GM19372 (cell line): Measurements from ENCODE around the gene SERPINA4.

ENCODE experiments used
- ATAC-seq: cut with Tn5 transposase; IDR thresholded peaks from one replicate; pipeline ENCODE4 v1.9.1; 2021; ENCODE audit warnings: mild to moderate bottlenecking, low read depth, moderate library complexity; ENCODE audit not compliant: unreplicated experiment

The SERPINA4 gene

DNA sequence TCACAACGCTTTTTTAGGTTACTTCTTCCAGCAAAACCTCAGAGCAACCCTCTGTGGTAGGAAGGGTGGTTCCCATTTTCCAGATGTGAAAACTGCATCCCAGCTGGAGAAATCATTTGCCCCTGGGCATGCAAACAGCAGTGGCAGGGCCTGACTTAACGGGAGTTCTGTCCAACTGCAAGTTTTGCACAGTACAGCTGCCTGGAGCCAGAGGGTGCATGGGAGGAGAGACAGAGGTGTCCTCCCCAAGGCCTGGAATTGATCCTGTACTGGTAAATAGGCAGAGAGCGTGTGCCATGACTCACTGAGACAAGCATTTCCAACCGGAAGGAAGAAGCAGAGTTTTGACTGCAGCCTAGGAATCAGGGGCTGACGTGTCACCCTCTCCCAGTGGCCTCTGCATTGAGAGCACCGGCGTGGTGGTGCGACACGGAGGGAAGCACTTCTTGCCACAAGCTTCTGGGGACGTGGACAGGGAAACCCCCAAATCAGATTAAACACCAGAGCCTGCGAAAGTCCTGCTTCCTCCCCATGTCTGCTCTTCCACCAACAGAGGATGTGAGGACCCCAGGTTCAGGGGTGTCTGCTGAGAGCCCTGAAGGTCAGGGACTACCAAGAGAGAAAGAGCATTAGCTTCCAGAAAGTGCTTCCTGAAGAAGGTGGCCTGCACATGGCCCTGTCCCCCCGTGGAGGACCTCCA is 19.0 kb upstream of the SERPINA4 start:
- ATAC-seq = no peak

DNA sequence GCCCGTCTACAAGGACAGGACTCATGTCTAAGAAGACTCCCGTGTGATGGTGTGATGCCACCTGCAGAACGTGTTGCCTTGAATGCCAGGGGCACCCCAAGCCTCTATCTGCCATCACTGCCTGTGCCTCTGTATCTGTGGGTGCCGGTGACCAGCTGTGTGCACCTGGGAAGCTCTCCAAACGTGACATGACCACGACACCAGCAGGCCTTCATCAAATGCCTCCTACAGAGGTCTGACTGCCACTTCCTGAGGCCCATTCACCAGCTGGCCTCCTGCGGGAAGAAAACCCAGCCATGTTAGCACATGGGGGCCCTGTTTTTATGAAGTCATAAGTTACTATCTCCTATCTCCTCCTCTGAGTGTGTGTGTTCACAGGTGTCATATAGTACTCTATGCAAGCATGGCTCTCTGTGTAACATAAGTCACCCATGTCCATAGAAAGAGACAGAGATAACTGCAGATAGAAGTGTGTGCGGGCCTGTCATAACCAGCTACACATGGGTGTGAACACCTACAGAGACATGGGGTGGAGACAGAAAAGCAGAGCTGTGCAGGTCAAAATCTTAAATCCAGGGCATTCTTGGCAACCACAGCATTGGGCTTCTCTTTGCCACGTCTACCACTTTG is 18.3 kb upstream of the SERPINA4 start:
- ATAC-seq = no peak

DNA sequence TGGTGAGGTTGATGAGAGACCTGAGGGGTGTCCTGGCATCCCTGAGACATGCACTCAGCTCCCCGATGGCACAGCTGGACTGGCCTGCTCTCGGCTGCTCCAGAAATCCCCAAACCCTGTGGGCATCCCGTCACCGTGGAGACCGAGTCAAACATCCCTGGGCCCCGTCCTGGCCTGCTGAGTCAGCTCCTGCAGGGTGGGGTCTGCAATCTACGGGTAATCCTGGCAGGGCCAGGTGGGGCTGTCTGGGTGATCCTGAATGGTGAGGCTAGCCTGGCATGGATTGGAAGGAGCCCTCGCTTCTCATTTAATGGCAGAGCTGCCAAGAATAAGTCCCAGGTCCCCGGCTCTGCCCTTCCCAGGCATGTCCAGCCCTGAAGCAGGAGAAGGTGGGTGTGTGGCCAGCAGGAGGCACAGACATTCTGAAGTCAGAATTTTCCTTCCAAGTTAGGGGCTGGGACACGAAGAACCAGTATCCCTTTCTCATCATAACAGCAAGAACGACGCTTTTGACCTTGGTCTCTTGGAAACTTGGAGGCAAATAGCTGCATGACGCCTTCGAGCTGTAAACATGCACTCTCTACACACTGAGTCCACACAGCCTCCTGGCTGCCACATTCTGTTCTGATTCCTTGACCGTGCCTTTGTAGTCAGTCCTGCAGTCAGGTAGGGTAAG is 17.7 kb upstream of the SERPINA4 start:
- ATAC-seq = no peak

DNA sequence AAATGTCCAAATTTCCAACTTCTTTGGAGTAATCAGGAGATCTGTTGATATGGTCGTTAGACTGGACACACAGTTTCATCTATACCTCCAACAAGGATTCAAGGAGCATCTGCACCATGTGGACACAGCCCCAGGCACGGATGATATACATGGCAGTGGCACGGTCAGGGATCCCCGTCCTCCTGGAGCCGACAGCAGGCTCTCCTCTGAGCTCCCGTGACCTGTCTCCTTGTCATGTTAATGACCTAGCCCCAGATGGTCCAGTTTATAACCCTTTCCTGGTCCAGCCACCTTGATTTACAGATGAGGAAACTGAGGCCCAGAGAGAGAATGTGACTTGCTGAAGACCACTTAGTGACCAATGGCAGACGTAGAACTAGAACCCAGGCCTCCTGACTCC is 16.5 kb upstream of the SERPINA4 start:
- no peak for ATAC-seq

DNA sequence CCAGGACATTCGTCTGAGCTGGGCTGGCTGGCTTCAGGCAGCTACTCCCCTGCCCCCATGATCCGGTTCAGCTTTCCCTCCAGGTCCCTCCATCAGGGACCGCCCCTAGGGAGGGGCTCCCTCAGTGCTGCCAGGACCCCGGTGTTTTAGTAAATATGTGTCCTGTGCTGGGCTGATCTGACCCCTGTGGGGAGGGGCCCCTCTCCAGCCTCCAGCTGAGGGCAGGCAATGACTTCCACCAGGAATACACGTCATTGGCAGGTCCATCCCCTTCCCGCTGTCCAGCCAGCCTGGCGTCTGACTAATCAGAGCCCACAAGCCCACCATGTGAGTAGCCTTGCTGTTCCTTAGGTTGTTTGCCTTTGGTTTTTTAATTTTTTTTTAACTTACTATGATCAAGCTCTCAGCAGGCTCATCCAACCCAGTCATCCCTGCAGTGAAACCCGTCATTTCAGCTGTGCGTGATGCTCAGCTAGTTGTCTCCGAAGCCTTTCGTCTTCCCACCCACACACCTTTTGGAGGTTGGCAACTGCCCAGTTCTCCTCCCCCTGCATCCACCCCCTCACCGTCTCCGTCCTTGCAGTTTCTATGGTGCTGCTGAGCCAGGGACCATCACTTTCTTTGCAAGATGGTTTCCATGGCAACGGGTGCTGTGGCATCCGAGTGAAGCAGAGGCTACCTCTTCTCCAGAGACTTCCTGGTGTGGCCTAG is 16.0 kb upstream of the SERPINA4 start:
- no peak for ATAC-seq

DNA sequence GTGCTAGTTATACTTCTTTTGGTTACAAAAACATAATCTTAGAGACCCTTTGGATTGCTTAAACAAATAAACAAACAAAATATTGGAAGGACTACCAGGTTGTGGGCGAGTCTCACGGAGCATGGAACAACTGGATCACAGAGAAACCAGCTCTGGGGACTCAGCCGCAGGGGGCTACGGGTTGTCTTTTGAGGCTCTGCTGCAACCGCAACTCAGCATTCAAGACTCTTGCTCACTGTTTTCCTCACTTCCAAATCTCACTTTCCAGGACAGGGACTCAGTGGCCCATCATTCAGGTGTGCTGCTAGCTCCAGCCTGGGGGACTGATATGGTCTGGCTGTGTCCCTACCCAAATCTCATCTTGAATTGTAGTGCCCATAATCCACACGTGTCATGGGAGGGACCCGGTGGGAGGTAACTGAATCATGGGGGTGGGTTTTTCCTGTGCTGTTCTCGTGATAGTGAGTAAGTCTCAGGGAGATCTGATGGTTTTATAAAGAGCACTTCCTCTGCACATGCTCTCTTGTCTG is 14.0 kb upstream of the SERPINA4 start:
- ATAC-seq = no peak

DNA sequence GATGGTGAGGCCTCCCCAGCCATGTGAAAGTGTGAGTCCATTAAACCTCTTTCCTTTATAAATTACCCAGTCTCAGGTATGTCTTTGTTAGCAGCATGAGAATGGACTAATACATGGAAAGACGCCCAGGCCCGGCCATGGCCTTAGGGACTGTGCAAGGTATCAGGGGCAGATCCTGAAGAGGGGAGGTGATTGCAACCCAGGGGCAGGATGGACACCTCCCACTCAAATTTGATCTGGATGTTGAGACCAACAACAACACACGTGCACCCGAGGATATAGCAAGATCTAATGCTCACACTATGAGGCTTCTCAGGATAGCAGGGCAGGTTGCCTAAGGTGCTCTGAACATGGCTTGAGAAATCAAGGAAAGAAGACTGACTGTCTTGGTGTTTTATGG is 13.5 kb upstream of the SERPINA4 start:
- ATAC-seq = no peak

DNA sequence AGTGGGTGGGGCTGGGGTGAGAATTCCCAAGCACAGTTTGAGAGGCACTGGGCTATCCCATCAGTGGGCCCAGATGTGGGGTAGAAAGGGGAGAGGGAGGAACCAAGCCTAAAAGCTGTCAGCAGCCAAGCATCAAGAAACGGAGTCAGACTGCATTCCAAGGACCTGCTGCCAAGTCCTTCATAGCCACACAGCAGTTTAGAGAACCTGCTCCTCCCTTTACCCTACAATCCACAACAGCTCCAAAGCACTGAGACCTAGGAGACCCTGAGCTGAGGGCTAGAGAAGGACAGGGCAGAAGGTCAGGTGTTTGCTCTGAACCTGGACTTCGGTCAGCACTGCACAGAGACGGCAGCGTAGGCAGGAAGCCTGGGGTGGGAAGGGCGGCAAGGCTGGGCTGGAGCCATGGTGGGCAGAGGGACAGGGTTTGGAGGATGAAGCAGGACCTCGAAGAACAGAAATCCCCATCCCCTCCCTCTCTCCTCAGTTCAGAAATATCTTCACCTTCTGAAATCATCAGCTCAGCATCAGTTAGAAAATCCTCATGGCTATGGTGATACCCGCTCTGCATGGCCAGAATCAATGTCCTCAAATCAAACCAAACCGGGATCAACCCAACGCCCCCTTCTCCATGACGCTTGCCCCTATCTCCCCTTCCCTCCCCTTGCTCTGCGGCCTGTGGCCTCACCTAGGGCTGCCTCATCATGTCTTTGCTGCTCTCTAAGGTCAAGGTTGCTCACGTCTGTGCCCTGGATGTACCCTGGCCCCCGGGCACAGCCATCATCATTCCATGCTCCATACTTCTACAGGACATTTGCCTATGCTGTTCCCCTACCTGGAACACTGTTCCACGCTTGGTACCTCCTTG is 12.9 kb upstream of the SERPINA4 start:
- no peak for ATAC-seq

DNA sequence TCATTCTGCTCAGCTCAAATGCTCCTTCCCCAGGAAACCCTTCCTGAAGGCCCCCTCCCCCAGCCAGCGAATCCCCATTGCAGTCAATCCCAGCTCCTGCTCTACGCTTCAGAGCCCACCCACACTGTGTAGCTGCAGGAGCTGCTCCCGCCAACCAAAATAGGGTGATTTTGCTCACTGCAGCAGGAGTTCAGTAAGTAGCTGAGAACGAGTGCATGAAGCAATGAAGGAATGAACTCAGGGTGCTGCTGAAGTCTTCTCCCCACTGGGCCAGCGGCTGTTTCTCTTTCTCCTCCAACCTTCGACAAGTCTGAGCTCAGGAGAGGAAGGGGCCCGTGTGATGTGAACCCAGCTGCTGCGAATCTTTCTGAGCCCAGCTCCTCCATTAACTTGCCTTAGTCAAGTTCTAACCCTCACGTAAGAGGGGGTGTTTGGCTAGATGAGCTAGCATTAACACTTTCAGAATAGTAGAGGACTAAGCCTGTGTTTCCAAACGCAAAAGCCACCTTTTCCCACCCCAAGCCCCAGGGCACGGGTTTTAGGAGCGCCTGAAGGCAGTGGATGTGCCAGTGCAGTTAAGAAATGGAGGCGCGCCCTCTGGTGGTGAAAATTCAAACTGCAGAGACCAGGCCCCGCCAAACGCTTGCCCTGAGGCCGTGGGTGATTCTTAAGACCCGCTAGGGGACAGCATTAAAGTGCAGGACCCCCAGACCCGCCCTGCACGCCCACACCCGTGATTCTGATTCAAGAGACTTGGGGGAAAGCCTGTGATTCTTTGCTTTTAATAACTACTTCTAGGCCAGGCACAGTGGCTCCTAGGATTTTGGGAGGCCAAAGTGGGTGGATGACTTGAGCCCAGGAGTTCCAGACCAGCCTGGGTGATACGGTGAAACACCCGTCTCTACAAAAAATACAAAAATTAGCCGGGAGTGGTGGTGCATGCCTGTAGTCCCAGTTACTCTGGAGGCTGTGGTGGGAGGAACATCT is 11.9 kb upstream of the SERPINA4 start:
- no peak for ATAC-seq

DNA sequence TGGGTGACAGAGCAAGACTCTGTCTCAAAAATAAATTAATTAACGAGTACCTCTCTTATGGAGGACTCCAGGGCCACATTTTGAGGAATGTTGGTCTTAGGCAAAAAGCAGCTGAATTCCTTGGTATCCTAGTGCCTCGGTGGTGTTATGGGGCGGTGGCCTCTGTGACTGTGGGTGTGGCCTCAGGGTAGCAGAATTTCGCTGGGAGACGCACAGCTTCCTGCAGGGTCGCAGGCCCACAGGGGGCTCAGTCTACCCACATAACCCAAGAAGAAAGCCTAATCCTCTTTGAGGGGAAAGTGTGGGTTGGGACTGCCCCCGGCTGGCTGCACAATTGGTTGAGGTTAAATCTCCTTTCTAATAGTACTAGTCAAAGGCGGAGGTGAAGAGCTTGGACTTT is 11.2 kb upstream of the SERPINA4 start:
- ATAC-seq = no peak

DNA sequence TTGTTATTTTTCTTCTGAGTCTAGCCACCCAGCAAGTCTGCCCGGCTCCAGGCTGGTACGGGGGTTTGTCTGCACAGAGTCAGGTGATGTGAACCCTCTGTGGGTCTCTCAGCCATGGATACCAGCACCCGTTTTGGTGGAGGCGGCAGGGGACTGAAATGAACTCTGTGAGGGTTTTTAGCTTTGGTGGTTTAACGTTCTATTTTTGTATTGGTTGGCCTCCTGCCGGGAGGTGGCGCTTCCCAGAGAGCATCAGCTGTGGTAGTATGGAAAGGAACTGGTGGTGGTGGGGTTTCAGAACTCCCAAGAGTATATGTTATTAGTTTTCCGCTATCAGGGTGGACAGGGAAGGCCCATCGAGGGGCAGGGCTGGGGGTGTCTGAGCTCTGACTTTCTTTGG is 5.3 kb upstream of the SERPINA4 start:
- no peak for ATAC-seq

DNA sequence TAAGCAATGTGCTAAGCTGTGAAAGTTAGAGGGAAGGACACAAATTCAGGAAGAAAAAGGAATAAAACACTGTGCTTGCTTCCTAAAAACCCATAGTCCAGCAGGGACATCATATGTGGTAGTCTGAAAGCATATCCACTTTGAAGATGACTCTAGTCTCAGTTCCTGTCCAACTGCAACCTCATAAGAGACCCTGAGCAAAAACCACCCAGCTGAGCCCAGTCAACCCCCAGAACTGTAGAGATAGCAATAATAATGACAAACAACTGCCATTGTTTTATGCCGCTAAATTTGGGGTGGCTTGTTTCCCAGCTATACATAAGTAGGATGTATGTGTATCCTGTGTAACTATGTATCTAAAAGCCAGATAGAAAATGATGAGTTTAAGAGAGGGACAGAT is 3.9 kb upstream of the SERPINA4 start:
- ATAC-seq = no peak

DNA sequence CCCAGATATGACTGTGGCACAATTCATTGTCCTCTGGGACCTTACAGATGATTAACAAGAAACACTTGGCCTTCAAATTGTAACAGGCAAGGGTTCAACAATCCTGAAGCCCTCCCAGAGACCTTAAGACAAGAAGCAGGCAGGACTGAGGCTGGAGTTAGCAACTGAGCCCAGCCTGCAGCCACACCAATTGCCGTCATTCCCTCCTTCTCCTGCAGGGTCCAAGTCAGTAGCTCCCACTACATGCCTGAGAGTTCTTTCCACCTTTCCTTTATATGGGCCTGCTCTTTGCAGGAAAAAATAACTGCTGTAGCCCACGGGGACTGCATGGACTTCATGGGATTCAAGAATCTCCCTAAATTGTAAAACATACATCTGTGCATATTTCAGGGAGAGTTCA is 2.4 kb upstream of the SERPINA4 start:
- no peak for ATAC-seq

DNA sequence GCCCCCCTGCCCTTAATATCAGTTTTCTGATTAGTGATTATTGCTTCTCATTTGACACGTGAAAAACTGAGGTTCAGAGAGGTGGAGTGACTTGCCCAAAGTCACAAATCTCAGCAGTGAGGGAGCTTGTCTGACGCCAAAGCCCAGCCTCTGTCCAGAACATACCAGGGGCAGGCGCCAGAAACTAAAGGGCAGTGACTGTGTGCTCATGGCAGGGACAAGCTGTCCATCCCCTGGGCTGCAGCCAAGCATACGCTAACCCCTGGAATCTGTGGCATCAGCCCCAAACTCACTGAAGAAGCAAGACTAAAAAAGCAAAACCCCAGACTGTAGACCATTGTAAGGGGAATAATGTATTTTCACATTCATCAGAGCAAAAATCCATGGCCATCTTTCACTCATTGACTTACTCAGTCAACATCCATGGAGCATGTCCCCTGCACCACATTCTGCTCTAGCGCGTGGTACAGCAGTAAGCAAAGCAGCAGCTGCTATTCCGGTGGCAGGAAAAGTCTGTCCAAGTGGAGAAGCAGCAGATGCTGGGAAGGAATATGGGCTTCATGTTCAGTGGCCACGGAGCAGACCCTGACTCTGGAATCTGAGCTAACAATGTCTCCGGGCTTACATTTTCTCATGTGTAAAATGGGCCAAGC is 1.5 kb upstream of the SERPINA4 start:
- no peak for ATAC-seq

DNA sequence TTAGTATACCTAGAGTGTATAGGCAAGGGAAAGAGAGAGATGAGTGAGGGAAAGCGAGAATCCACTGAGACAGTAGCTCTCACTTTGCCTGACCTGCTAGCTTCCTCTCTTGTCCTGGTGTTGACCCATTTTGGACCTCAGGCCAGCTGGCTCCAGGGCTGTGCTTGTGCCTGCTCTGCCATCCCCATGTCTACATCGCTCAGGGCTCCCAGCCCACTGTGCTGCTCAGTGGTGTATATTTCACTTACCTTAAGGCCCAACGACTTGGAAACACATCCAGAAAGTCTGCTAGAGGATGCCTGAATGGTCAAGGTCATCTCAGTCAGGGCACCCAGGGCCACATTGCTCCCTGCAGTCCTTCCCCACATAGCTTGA is 964 bp upstream of the SERPINA4 start:
- ATAC-seq = no peak

DNA sequence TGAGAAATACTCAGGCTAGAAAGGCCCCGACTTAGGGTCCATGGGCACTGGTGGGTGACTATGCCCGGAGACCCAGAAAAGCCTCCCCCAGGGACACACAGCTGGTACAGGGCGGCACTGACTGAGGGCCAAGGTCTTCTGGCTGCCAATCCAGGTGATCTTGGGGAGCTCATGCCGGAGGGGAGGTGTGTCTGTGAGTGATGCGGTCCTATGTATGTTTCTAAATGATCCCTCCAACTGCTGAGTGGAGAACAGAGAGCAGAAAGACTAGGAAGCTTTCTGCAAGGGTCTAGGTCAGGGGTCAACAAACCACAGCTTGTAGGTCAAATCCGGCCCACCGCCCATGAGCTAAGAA is 391 bp downstream of the SERPINA4 start:
- no peak for ATAC-seq

DNA sequence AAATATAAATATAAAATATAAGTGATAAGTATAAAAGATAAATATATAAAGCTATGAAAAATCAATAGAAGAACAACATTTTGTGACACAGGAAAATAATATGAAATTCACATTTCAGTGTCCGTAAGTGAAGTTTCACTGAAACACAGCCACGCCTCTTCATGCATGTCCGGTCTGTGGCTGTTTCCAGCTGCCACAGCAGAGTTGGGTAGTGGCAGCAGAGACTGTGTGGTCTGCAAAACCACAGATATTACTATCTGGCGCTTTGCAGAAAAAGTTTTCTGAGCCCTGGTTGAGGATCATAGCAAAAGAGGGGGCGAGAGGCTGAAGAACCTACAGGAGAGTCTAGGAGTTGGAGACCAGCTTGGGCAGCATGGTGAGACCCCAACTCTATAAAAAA is 780 bp downstream of the SERPINA4 start:
- ATAC-seq = no peak
